H9 (cell line): ENCODE results near the gene TMEM245. TPM values are rescaled to one million over a fixed set of nuclear protein-coding genes. Genes with fewer than 3 reads are reported as not detected.

ENCODE experiments used
- DNase-seq: peaks from one replicate; pipeline ENCODE4 v3.0.0-alpha.2; 2017
- H2AFZ ChIP-seq: one replicate; pipeline ENCODE4 v1.6.1; 2013; ENCODE audit warnings: mild to moderate bottlenecking, low read length, control low read depth, moderate library complexity
- H2AK5ac ChIP-seq: 2 replicates; pipeline ENCODE4 v1.6.1; 2013; ENCODE audit warnings: low read length, control low read depth, mixed read lengths; ENCODE audit not compliant: insufficient read length
- H2BK120ac ChIP-seq: one replicate; pipeline ENCODE4 v1.6.1; 2013; ENCODE audit warnings: low read depth, mild to moderate bottlenecking, low read length, control low read depth, inconsistent platforms; ENCODE audit not compliant: poor library complexity, severe bottlenecking
- H2BK12ac ChIP-seq: 2 replicates; pipeline ENCODE4 v1.6.1; 2013; ENCODE audit warnings: low read length, control low read depth, mixed read lengths, low read depth; ENCODE audit not compliant: insufficient read length
- H2BK15ac ChIP-seq: 2 replicates; pipeline ENCODE4 v1.6.1; 2013; ENCODE audit warnings: low read depth, low read length, control low read depth
- H2BK20ac ChIP-seq: one replicate; pipeline ENCODE4 v1.6.1; 2013; ENCODE audit warnings: low read depth, mild to moderate bottlenecking, low read length, control low read depth, inconsistent platforms; ENCODE audit not compliant: poor library complexity, severe bottlenecking
- H2BK5ac ChIP-seq: 2 replicates; pipeline ENCODE4 v1.6.1; 2013; ENCODE audit warnings: low read length, control low read depth, mixed read lengths; ENCODE audit not compliant: insufficient read length
- H3K14ac ChIP-seq: 2 replicates; pipeline ENCODE4 v1.6.1; 2013; ENCODE audit warnings: low read length, control low read depth; ENCODE audit not compliant: insufficient read depth
- H3K18ac ChIP-seq: 2 replicates; pipeline ENCODE4 v1.6.1; 2013; ENCODE audit warnings: low read depth, mild to moderate bottlenecking, mixed read lengths, low read length, control low read depth; ENCODE audit not compliant: insufficient read length
- H3K23ac ChIP-seq: 2 replicates; pipeline ENCODE4 v1.6.1; 2013; ENCODE audit warnings: low read length, control low read depth, mixed read lengths, low read depth; ENCODE audit not compliant: insufficient read length
- H3K23me2 ChIP-seq: 2 replicates; pipeline ENCODE4 v1.6.1; 2013; ENCODE audit warnings: low read depth, mild to moderate bottlenecking, mixed read lengths, low read length, control low read depth; ENCODE audit not compliant: insufficient read length, poor library complexity, severe bottlenecking
- H3K27ac ChIP-seq: 2 replicates; pipeline ENCODE4 v1.5.1; 2013; ENCODE audit warnings: low read length, control low read depth, mixed read lengths, low read depth; ENCODE audit not compliant: insufficient read length
- H3K27me3 ChIP-seq: 2 replicates; pipeline ENCODE4 v1.6.1; 2013; ENCODE audit warnings: low read length, control low read depth, inconsistent platforms; ENCODE audit not compliant: insufficient read depth
- H3K4ac ChIP-seq: 2 replicates; pipeline ENCODE4 v1.6.1; 2013; ENCODE audit warnings: low read depth, mild to moderate bottlenecking, control low read depth, inconsistent platforms, low read length, moderate library complexity
- H3K4me1 ChIP-seq: 2 replicates; pipeline ENCODE4 v1.6.1; 2013; ENCODE audit warnings: low read length, control low read depth, inconsistent platforms; ENCODE audit not compliant: insufficient read depth
- H3K4me2 ChIP-seq: 2 replicates; pipeline ENCODE4 v1.6.1; 2013; ENCODE audit warnings: low read length, control low read depth, mixed read lengths; ENCODE audit not compliant: insufficient read length, insufficient read depth
- H3K56ac ChIP-seq: 2 replicates; pipeline ENCODE4 v1.6.1; 2013; ENCODE audit warnings: low read depth, mild to moderate bottlenecking, mixed read lengths, low read length, control low read depth; ENCODE audit not compliant: insufficient read length
- H3K79me1 ChIP-seq: 2 replicates; pipeline ENCODE4 v1.6.1; 2013; ENCODE audit warnings: low read depth, mild to moderate bottlenecking, moderate library complexity, low read length, control low read depth, inconsistent platforms; ENCODE audit not compliant: insufficient read depth, poor library complexity, severe bottlenecking
- H3K79me2 ChIP-seq: 2 replicates; pipeline ENCODE4 v1.6.1; 2013; ENCODE audit warnings: low read length, control low read depth, inconsistent platforms; ENCODE audit not compliant: insufficient read depth
- H3K9ac ChIP-seq: 2 replicates; pipeline ENCODE4 v1.6.1; 2013; ENCODE audit warnings: low read length, control low read depth, mixed read lengths; ENCODE audit not compliant: insufficient read length; ENCODE audit errors: extremely low read depth
- H3K9me3 ChIP-seq: one replicate; pipeline ENCODE4 v1.6.1; 2013; ENCODE audit warnings: low read depth, low read length, inconsistent platforms; ENCODE audit not compliant: control insufficient read depth
- H3T11ph ChIP-seq: one replicate; pipeline ENCODE4 v1.6.1; 2013; ENCODE audit warnings: mild to moderate bottlenecking, low read length, control low read depth, inconsistent platforms
- H4K20me1 ChIP-seq: one replicate; pipeline ENCODE4 v1.6.1; 2013; ENCODE audit not compliant: control insufficient read depth, insufficient read length, insufficient read depth
- H4K5ac ChIP-seq: 2 replicates; pipeline ENCODE4 v1.6.1; 2013; ENCODE audit warnings: low read depth, mild to moderate bottlenecking, mixed read lengths, low read length, control low read depth; ENCODE audit not compliant: insufficient read length
- H4K8ac ChIP-seq: replicated peaks from 2 replicates; pipeline ENCODE4 v1.6.1; 2013; ENCODE audit warnings: low read length, control low read depth, mixed read lengths, low read depth; ENCODE audit not compliant: insufficient read length
- H4K91ac ChIP-seq: 2 replicates; pipeline ENCODE4 v1.6.1; 2013; ENCODE audit warnings: low read depth, mild to moderate bottlenecking, moderate library complexity, mixed read lengths, low read length, control low read depth; ENCODE audit not compliant: insufficient read length
- H3K27ac Mint-ChIP-seq, 3 experiments: 2 replicates in 2 of 3; 3 replicates in 1 of 3; pipeline ENCODE4 v1.8.0; 2020 to 2021; ENCODE audit warnings: mixed read lengths in 3 of 3, mild to moderate bottlenecking in 1 of 3, moderate library complexity in 1 of 3
- H3K27me3 Mint-ChIP-seq: 2 replicates; pipeline ENCODE4 v1.8.0; 2021; ENCODE audit warnings: low read depth, mild to moderate bottlenecking, moderate library complexity, mixed read lengths
- H3K36me3 Mint-ChIP-seq, 3 experiments: 2 replicates in 2 of 3; 3 replicates in 1 of 3; pipeline ENCODE4 v1.8.0; 2020 to 2021; ENCODE audit warnings: low read depth in 3 of 3, mixed read lengths in 3 of 3; ENCODE audit not compliant: insufficient read depth in 1 of 3
- H3K4me1 Mint-ChIP-seq, 2 experiments: 2 replicates each; pipeline ENCODE4 v1.8.0; 2020; ENCODE audit warnings: mixed read lengths in 2 of 2
- H3K4me3 Mint-ChIP-seq, 2 experiments: 2 replicates in 1 of 2; 3 replicates in 1 of 2; pipeline ENCODE4 v1.8.0; 2020 to 2021; ENCODE audit warnings: mild to moderate bottlenecking in 2 of 2, mixed read lengths in 2 of 2, moderate library complexity in 1 of 2
- H3K9me3 Mint-ChIP-seq, 2 experiments: 2 replicates in 1 of 2; 3 replicates in 1 of 2; pipeline ENCODE4 v1.8.0; 2020; ENCODE audit warnings: mild to moderate bottlenecking in 2 of 2, mixed read lengths in 2 of 2, moderate library complexity in 1 of 2
- WGBS: extraction: QIAGEN DNeasy Blood & Tissue Kit; methylation state at CpG from one replicate; pipeline ENCODE4 v1.1.7; 2013; ENCODE audit warnings: missing lambda C conversion rate, low lambda C conversion rate, mixed read lengths; ENCODE audit not compliant: insufficient read length; ENCODE audit errors: extremely low coverage; 5-methylcytosine and 5-hydroxymethylcytosine counted together
- total RNA-seq: library from RNA; stranded (reverse); gene quantifications from 2 replicates; pipeline ENCODE4 v1.2.1, GENCODE V29; 2021
- TF ChIP-seq, protein P1 (sequence below): fragments of 200-600 bp; sonication (generic); conservative IDR thresholded peaks from 3 replicates; pipeline ENCODE4 v1.8.0; 2021; ENCODE audit warnings: antibody characterized with exemption, mild to moderate bottlenecking

The TMEM245 gene
- total RNA-seq, 1 experiment from 2014 or later: 37.9 TPM

DNA sequence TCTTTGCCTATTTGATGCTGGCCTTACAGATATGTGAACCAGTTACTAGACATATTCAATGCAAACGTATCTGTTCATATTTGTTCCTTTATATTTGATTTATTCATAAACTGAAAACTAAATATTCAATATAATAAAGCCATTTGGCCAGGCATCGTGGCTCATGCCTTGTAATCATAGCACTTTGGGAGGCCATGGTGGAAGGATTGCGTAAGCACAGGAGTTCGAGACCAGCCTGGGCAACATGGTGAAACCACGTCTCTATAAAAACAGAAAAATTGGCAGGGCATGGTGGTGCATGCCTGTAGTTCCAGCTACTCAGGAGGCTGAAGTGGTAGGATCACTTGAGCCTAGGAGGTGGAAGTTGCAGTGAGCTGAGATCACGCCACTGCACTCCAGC lies 57.2 kb downstream of the TMEM245 start:
- Mint-ChIP-seq H3K27ac (no peak overlapping the region), H3K27me3 (no peaks in the 10 kb centered on the region), H3K9me3 (no peaks in the 10 kb centered on the region), H3K4me3 (no peak overlapping the region), H3K36me3 (peaks cover 29 to 67% (median 62%) of the 10 kb centered on the region in 3 experiments; a peak in 6 of 7 replicates), H3K4me1 (no peaks in the 10 kb centered on the region)
- Histone ChIP-seq H4K91ac (no peak overlapping the region), H3K56ac (no peak overlapping the region), H4K8ac (no peak overlapping the region), H3K27ac (no peak overlapping the region), H3K79me1 (no peaks in the 10 kb centered on the region), H3K23me2 (no peaks in the 10 kb centered on the region), H3K14ac (no peak overlapping the region), H2BK15ac (no peak overlapping the region), H2BK120ac (no peak overlapping the region), H2BK20ac (no peak overlapping the region), H3K9ac (no peak overlapping the region), H2BK5ac (no peak overlapping the region), H3K4me2 (no peak overlapping the region), H4K5ac (no peak overlapping the region), H3K4me1 (no peaks in the 10 kb centered on the region), H3K79me2 (no peaks in the 10 kb centered on the region), H3K27me3 (no peaks in the 10 kb centered on the region), H3K4ac (no peak overlapping the region), H3K9me3 (no peaks in the 10 kb centered on the region), H2AK5ac (no peak overlapping the region), H4K20me1 (no peaks in the 10 kb centered on the region), H3T11ph (no peak overlapping the region), H3K23ac (no peak overlapping the region), H3K18ac (no peak overlapping the region), H2BK12ac (no peak overlapping the region), H2AFZ (no peak overlapping the region)
- no peak for DNase-seq
- TF ChIP-seq, protein P1, sequence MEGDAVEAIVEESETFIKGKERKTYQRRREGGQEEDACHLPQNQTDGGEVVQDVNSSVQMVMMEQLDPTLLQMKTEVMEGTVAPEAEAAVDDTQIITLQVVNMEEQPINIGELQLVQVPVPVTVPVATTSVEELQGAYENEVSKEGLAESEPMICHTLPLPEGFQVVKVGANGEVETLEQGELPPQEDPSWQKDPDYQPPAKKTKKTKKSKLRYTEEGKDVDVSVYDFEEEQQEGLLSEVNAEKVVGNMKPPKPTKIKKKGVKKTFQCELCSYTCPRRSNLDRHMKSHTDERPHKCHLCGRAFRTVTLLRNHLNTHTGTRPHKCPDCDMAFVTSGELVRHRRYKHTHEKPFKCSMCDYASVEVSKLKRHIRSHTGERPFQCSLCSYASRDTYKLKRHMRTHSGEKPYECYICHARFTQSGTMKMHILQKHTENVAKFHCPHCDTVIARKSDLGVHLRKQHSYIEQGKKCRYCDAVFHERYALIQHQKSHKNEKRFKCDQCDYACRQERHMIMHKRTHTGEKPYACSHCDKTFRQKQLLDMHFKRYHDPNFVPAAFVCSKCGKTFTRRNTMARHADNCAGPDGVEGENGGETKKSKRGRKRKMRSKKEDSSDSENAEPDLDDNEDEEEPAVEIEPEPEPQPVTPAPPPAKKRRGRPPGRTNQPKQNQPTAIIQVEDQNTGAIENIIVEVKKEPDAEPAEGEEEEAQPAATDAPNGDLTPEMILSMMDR: no peak
- no CpG with 5 or more reads among the region's 6 CpGs for WGBS
